Measurements from ENCODE around the gene RNASE8. TPM values are rescaled to one million over a fixed set of nuclear protein-coding genes. Genes with fewer than 3 reads are reported as not detected.
A peak's percentile ranks its signal among the peaks of the same experiment; 100 is the strongest.

Gene RNASE8
- total RNA-seq, 1 experiment from 2014 or later: not detected

- no peaks in the 10 kb centered on the region for H3K4me1 ChIP-seq
- no peak for DNase-seq
- H3K27ac ChIP-seq: no peak overlapping the region
- H3K4me3 ChIP-seq: no peak overlapping the region
- peaks cover 4% of the 10 kb centered on the region; the same call in 1 of the 2 replicates for H3K27me3 ChIP-seq
- H3K9me3 ChIP-seq (replicated peaks): no peaks in the 10 kb centered on the region
- no peaks in the 10 kb centered on the region for H3K36me3 ChIP-seq
Observed at GRCh38 chr14:21054123-21054767, 3.4 kb upstream of the RNASE8 start.

- Histone ChIP-seq H3K36me3 (no peaks in the 10 kb centered on the region), H3K4me3 (no peak overlapping the region), H3K27me3 (peaks cover 4% of the 10 kb centered on the region; the same call in 1 of the 2 replicates), H3K9me3 (replicated peaks) (no peaks in the 10 kb centered on the region), H3K27ac (no peak overlapping the region), H3K4me1 (no peaks in the 10 kb centered on the region)
- DNase-seq: no peak
Observed at GRCh38 chr14:21054768-21055145, 2.9 kb upstream of the RNASE8 start.

GRCh38 chr14:21055432-21056117, 2.0 kb upstream of the RNASE8 start:
- H3K27me3 ChIP-seq: peaks cover 5% of the 10 kb centered on the region; the same call in 1 of the 2 replicates
- H3K4me3 ChIP-seq: no peak overlapping the region
- no peaks in the 10 kb centered on the region for H3K9me3 ChIP-seq (replicated peaks)
- no peak for DNase-seq
- no peaks in the 10 kb centered on the region for H3K4me1 ChIP-seq
- no peaks in the 10 kb centered on the region for H3K36me3 ChIP-seq
- no peak overlapping the region for H3K27ac ChIP-seq

- Histone ChIP-seq H3K4me3 (no peak overlapping the region), H3K27me3 (peaks cover 8% of the 10 kb centered on the region; the same call in 1 of the 2 replicates), H3K27ac (no peak overlapping the region), H3K4me1 (no peaks in the 10 kb centered on the region), H3K36me3 (no peaks in the 10 kb centered on the region), H3K9me3 (replicated peaks) (no peaks in the 10 kb centered on the region)
- DNase-seq: no peak
Observed at GRCh38 chr14:21056520-21057163, 980 bp upstream of the RNASE8 start.

DNA sequence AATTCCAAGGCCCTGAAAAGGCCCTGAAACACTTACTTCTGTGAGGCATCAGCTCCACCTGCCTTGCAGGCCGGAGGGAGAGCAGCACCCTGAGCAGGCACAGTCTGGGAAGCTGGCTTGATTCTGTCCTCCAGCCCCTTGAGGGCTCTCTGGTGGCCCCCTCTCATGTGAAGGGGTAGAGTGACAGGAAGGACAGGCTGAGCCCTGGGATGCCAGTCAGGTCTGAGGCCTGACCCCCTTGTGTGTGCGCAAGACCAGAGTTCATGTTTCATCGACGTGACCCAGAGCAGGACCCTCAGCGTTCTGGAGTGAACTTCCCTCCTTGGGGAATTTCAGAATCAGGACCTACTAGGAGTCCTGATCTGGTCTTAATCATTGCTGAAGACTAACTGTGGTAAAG, 1.3 kb downstream of the RNASE8 start:
- peaks cover 12% of the 10 kb centered on the region; the same call in 1 of the 2 replicates for H3K27me3 ChIP-seq
- H3K36me3 ChIP-seq: no peaks in the 10 kb centered on the region
- H3K27ac ChIP-seq: no peak overlapping the region
- no peak for DNase-seq
- no peaks in the 10 kb centered on the region for H3K9me3 ChIP-seq (replicated peaks)
- H3K4me1 ChIP-seq: no peaks in the 10 kb centered on the region; the same call in 1 of the 2 replicates
- H3K4me3 ChIP-seq: no peak overlapping the region

DNA sequence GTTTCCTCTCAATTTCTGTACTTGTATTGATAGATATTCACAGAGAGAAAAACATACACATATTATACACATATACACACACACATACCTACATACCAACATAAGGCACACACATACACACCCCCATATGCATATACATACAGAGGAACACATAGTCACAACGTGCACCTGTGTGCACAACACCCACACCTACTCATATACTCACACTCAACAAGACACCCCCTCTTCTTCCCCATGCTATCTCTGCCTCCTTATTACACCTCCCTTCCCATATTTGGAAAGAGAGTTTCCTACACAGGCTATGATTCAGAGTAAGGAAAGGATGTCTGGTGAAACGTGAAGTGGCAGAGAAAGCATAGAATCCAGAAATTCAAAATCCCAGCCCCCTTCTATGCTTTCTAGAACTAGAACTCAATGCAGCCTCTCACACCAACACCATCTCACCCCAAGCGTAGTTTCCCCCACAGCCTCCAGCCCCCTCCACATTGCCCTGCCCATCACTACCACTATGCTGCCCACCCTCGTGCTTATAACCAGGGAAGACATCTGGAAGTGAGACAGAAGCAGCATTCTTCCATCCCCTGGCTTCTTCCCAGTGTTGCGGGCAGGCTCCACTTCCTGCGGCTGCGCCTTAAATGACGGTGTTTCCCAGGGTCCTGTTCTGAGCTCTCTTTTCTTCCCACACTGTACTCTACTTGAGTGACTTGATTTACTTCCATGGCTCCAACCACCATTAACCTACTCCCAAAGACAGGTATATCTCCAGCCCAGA, 2.4 kb downstream of the RNASE8 start:
- no peaks in the 10 kb centered on the region for H3K9me3 ChIP-seq (replicated peaks)
- no peak overlapping the region for H3K27ac ChIP-seq
- no peak for DNase-seq
- no peaks in the 10 kb centered on the region; the same call in 1 of the 2 replicates for H3K4me1 ChIP-seq
- H3K36me3 ChIP-seq: no peaks in the 10 kb centered on the region
- H3K4me3 ChIP-seq: no peak overlapping the region
- 0 out of 2 replicates have a peak, but pooled peaks cover 8% of the 10 kb centered on the region for H3K27me3 ChIP-seq

DNA sequence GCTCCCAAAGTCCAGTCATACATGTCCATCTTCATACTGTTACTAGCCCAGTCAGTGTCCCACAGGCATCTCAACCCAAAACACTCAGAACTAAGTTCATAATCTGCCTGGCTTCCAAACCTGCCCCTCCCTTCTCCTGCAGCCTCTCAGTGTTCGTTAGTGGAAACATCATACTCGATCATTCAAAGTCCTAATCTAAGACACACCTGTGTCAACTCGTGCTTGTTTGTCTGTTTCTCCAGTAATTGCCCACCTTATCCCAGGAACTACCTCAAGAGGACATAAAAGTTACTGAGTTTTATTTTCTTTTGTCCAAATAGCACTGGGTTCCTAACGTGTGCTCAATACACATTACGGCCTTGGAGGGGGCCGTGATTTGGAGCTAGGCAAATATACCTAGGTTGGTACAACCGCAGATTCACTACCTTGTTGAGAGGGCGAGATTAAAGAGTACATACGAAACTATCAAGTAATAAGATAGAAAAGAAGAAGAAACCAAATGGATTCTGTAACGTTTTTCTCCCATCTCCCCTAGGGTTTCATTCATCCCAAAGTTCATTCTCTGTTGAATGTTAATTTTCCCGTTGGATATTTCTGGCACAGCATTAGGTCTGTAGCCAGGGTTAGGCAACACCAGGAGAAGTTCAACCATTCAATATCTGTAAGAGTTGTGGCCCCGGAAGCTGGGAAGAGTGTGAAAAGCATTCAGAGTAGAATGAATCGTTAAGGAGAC, 3.2 kb downstream of the RNASE8 start:
- H3K4me1 ChIP-seq: no peaks in the 10 kb centered on the region; the same call in 1 of the 2 replicates
- H3K27me3 ChIP-seq: 0 out of 2 replicates have a peak, but pooled peaks cover 8% of the 10 kb centered on the region
- no peak for DNase-seq
- H3K27ac ChIP-seq: no peak overlapping the region
- H3K9me3 ChIP-seq (replicated peaks): no peaks in the 10 kb centered on the region
- no peak overlapping the region for H3K4me3 ChIP-seq
- H3K36me3 ChIP-seq: no peaks in the 10 kb centered on the region

DNA sequence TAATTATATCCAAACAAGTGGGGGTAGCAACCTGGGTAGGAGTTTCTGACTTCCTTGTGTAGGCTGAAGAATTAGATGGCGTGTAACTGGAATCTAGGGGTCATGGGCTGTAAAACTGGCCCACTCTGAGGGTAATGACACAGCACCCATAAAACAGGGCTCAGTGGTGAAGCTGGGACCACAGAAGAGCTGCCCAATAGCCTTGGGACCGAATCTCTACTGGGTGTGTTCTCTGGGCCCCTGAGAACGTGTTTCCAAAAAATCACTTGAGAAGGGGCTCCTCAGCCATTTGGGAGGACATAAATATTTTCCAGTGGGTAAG, 3.7 kb downstream of the RNASE8 start:
- Histone ChIP-seq H3K36me3 (no peaks in the 10 kb centered on the region), H3K4me1 (no peaks in the 10 kb centered on the region; the same call in 1 of the 2 replicates), H3K4me3 (no peak overlapping the region), H3K27me3 (0 out of 2 replicates have a peak, but pooled peaks cover 8% of the 10 kb centered on the region), H3K27ac (no peak overlapping the region), H3K9me3 (replicated peaks) (no peaks in the 10 kb centered on the region)
- no peak for DNase-seq

GRCh38 chr14:21063479-21063878, 5.9 kb downstream of the RNASE8 start:
- Histone ChIP-seq H3K4me1 (no peaks in the 10 kb centered on the region; the same call in 1 of the 2 replicates), H3K27me3 (0 out of 2 replicates have a peak, but pooled peaks cover 8% of the 10 kb centered on the region), H3K27ac (no peak overlapping the region), H3K9me3 (replicated peaks) (no peaks in the 10 kb centered on the region), H3K4me3 (no peak overlapping the region), H3K36me3 (no peaks in the 10 kb centered on the region)
- peak in 1 of 2 experiments; percentile 18 for DNase-seq

GRCh38 chr14:21066882-21067502, 9.4 kb downstream of the RNASE8 start:
- H3K4me1 ChIP-seq: peaks cover 3% of the 10 kb centered on the region
- DNase-seq: no peak
- H3K27ac ChIP-seq: no peak overlapping the region
- H3K9me3 ChIP-seq (replicated peaks): no peaks in the 10 kb centered on the region
- 0 out of 2 replicates have a peak, but pooled peaks cover 4% of the 10 kb centered on the region for H3K27me3 ChIP-seq
- H3K36me3 ChIP-seq: no peaks in the 10 kb centered on the region
- H3K4me3 ChIP-seq: no peak overlapping the region

DNA sequence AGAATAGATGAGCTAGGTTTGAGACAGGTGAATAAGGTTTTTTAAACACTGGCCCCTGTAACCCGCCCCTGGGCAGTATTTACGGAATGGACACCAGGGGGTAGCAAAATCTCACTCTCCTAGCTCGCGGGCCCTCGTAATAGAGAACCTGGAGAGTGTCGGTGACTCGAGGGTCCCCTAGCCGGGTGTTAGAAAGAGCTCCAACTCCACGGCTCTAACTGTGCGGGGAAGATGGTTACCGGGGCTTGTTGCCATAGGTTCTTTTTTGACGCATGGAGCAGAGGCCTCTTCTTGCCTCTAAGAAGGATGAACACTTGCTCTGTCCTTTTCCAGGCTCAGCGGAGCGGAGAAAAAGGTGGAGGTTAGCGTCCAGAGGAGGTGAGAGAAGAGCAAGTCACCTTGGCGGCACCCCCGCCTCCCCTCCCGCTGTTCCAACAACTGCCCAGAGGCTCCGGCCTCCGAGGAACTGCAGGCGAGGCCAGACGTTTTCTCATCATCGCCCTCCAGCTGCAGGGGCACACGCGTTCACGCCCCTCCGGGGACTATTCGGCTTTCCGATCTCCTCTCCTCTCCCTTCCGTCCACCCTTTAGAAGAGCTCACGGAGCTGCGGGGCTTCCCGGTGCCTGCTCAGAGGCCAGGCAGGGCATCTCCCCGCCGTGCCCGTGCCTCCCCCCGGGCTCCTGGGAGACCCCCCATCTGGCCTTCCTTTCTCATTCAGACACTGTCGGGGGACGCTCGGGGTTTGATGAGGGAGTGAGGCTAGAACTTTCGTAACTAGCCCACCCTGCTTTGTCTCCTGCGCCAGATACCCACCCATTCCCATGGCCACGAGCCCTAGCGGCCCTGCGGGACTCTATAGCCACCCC, 11.1 kb downstream of the RNASE8 start:
- Histone ChIP-seq H3K4me1 (peaks cover 5% of the 10 kb centered on the region), H3K27me3 (no peaks in the 10 kb centered on the region), H3K4me3 (peak overlapping the region; percentile 85), H3K27ac (peak overlapping the region; percentile 93), H3K9me3 (replicated peaks) (no peaks in the 10 kb centered on the region), H3K36me3 (peaks cover 8% of the 10 kb centered on the region; the same call in 1 of the 2 replicates)
- DNase-seq: peak; percentile 65 to 81

- peaks cover 11% of the 10 kb centered on the region; the same call in 1 of the 2 replicates for H3K36me3 ChIP-seq
- peak overlapping the region; percentile 85 for H3K4me3 ChIP-seq
- no peaks in the 10 kb centered on the region for H3K27me3 ChIP-seq
- H3K27ac ChIP-seq: peak overlapping the region; percentile 93
- DNase-seq: peak; percentile 75 to 76
- no peaks in the 10 kb centered on the region for H3K9me3 ChIP-seq (replicated peaks)
- peaks cover 5% of the 10 kb centered on the region; the same call in 1 of the 2 replicates for H3K4me1 ChIP-seq
Observed at GRCh38 chr14:21069388-21070082, 11.9 kb downstream of the RNASE8 start.

Measured in SJCRH30 (cell line).